Suprapubic skin (tissue), 4 donors: ENCODE data around the gene THAP3. TPM values are rescaled to one million over a fixed set of nuclear protein-coding genes. Genes with fewer than 3 reads are reported as not detected.

Experiments used
- DNase-seq, 2 donors: peaks; one replicate each; pipeline ENCODE4 v3.0.0-alpha.2; 2019; ENCODE audit warnings: low spot score in 2 of 2
- H3K27ac ChIP-seq: fragments of 200-600 bp; sonication (generic); one replicate; pipeline ENCODE4 v1.5.1; 2019
- H3K27me3 ChIP-seq: fragments of 200-600 bp; sonication (generic); one replicate; pipeline ENCODE4 v1.5.1; 2019
- H3K36me3 ChIP-seq: fragments of 200-600 bp; sonication (generic); one replicate; pipeline ENCODE4 v1.5.1; 2019
- H3K4me1 ChIP-seq: fragments of 200-600 bp; sonication (generic); one replicate; pipeline ENCODE4 v1.5.1; 2019
- H3K4me3 ChIP-seq: fragments of 200-600 bp; sonication (generic); one replicate; pipeline ENCODE4 v1.5.1; 2019; ENCODE audit warnings: mild to moderate bottlenecking
- H3K9me3 ChIP-seq: fragments of 200-600 bp; sonication (generic); one replicate; pipeline ENCODE4 v1.5.1; 2019
- EP300 ChIP-seq: sonication (generic); formaldehyde crosslinking; IDR thresholded peaks from one replicate; pipeline ENCODE4 v1.6.1; 2017; ENCODE audit warnings: antibody characterized with exemption
- POLR2A ChIP-seq, 2 donors: fragments of 450-650 bp; IDR thresholded peaks; one replicate each; pipeline ENCODE4 v1.6.1; 2017; ENCODE audit warnings: antibody characterized with exemption in 2 of 2, mild to moderate bottlenecking in 2 of 2, moderate library complexity in 2 of 2
- POLR2AphosphoS5 ChIP-seq, 3 donors: sonication (generic); formaldehyde crosslinking; IDR thresholded peaks; one replicate each; pipeline ENCODE4 v1.6.1; 2017; ENCODE audit warnings: antibody characterized with exemption in 3 of 3
- WGBS: methylation state at CpG from one replicate; pipeline ENCODE4 v1.1.5; 2018; 5-methylcytosine and 5-hydroxymethylcytosine counted together
- total RNA-seq, 4 donors: library from RNA; depleted of rRNA; stranded (reverse); fragments of >200 nt; gene quantifications; one replicate each; pipeline ENCODE4 v1.1.0, GENCODE V29; 2016
- TF ChIP-seq, protein P1 (sequence below), 2 donors: fragments of 200-600 bp in 1 of 2; fragments of 450-650 bp in 1 of 2; sonication (generic) in 1 of 2; IDR thresholded peaks; one replicate each; pipeline ENCODE4 v1.5.1; 2016 to 2019; ENCODE audit warnings: antibody characterized with exemption in 2 of 2, mild to moderate bottlenecking in 1 of 2, moderate library complexity in 1 of 2

Gene THAP3
- total RNA-seq, 4 donors from 2014 or later: 13.2 to 31.8 (median 24.8) TPM

DNA sequence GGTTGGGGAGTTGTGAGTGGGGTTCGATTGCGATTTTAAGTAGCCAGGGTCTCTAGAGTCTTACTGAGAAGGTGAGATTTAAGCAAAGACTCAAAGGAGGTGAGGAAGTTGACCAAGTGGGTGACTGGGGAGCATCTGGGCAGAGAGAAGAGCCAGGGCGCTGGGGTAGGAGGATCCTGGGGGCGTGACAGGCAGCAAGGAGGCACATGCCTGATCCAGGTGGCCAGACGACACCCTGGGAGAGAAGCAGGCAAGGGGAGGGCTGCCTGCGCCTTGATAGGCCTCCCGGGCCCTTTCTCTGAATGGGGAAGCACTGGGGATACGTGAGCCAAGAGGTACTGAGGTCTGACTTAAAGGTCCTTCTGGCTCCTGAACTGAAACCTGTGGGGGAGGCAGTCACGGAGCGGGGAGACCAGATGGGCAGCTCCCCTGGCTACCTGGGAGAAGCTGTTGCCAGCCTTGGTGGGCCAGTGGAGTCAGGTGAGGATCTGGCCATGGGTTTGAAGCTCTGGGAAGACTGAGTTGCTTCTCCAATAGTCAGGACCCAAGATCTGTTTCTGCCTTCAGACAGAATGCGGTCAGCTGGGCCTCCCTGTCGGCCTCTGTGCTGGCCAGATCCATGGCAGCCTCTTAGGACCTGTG lies 39.5 kb upstream of the THAP3 start:
- Histone ChIP-seq H3K4me1 (peaks cover 76% of the 10 kb centered on the region), H3K27ac (peak overlapping the region; percentile 13), H3K4me3 (no peak overlapping the region), H3K36me3 (peaks cover 25% of the 10 kb centered on the region), H3K27me3 (no peaks in the 10 kb centered on the region), H3K9me3 (no peaks in the 10 kb centered on the region)
- TF ChIP-seq POLR2A (IDR thresholded peaks at IDR 0.05): no peak
- TF ChIP-seq POLR2AphosphoS5 (IDR thresholded peaks at IDR 0.05): no peak
- TF ChIP-seq, protein P1, sequence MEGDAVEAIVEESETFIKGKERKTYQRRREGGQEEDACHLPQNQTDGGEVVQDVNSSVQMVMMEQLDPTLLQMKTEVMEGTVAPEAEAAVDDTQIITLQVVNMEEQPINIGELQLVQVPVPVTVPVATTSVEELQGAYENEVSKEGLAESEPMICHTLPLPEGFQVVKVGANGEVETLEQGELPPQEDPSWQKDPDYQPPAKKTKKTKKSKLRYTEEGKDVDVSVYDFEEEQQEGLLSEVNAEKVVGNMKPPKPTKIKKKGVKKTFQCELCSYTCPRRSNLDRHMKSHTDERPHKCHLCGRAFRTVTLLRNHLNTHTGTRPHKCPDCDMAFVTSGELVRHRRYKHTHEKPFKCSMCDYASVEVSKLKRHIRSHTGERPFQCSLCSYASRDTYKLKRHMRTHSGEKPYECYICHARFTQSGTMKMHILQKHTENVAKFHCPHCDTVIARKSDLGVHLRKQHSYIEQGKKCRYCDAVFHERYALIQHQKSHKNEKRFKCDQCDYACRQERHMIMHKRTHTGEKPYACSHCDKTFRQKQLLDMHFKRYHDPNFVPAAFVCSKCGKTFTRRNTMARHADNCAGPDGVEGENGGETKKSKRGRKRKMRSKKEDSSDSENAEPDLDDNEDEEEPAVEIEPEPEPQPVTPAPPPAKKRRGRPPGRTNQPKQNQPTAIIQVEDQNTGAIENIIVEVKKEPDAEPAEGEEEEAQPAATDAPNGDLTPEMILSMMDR (IDR thresholded peaks at IDR 0.05): no peak
- TF ChIP-seq EP300: no peak
- no peak for DNase-seq
- 68% methylated on average over 9 of the region's 12 CpGs for WGBS

DNA sequence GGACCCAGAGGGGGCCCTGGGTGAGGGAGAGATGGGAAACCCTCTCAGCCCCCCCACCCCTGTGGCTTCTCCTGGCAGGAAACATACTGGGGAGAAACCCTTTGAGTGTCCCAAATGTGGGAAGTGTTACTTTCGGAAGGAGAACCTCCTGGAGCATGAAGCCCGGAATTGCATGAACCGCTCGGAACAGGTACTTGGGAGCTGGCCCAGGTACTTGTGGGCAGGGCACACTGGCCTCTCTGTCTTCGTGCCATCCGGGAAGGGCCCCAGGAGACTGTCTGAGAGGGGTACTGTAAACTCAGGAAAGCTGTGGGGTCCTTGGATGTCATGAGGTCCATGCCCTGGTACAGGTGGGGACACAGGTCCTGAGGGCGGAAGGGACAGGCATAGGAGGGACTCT lies 38.8 kb upstream of the THAP3 start:
- Histone ChIP-seq H3K27ac (peak overlapping the region; percentile 13), H3K27me3 (no peaks in the 10 kb centered on the region), H3K9me3 (no peaks in the 10 kb centered on the region), H3K36me3 (peaks cover 32% of the 10 kb centered on the region), H3K4me1 (peaks cover 70% of the 10 kb centered on the region), H3K4me3 (no peak overlapping the region)
- TF ChIP-seq, protein P1 (IDR thresholded peaks at IDR 0.05): no peak
- TF ChIP-seq POLR2AphosphoS5 (IDR thresholded peaks at IDR 0.05) (no peak), EP300 (no peak), POLR2A (IDR thresholded peaks at IDR 0.05) (no peak)
- no peak for DNase-seq
- 71% methylated on average over 4 of the region's 7 CpGs for WGBS

DNA sequence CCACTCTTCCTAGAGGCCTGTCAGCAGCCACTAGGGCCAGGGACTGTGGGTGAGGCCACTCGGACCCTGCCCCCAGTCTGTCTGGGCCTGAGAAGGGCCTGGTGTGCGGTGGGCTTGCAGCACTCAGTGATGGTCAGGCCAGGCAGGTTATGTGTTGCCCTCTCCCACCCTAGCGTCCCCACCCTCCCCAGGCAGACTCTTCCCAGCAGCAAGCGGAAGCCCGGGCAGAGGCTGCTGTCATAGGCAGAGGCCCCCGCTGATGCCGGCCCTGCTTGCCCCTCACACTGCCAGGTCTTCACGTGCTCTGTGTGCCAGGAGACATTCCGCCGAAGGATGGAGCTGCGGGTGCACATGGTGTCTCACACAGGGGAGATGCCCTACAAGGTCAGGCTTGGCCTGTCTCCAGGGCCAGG lies 38.3 kb upstream of the THAP3 start:
- Histone ChIP-seq H3K9me3 (no peaks in the 10 kb centered on the region), H3K36me3 (peaks cover 35% of the 10 kb centered on the region), H3K27ac (no peak overlapping the region), H3K4me1 (peaks cover 64% of the 10 kb centered on the region), H3K4me3 (no peak overlapping the region), H3K27me3 (no peaks in the 10 kb centered on the region)
- TF ChIP-seq, protein P1 (IDR thresholded peaks at IDR 0.05): no peak
- TF ChIP-seq POLR2AphosphoS5 (IDR thresholded peaks at IDR 0.05) (no peak), POLR2A (IDR thresholded peaks at IDR 0.05) (no peak), EP300 (no peak)
- DNase-seq: no peak
- 67% methylated on average over 4 of the region's 11 CpGs for WGBS

DNA sequence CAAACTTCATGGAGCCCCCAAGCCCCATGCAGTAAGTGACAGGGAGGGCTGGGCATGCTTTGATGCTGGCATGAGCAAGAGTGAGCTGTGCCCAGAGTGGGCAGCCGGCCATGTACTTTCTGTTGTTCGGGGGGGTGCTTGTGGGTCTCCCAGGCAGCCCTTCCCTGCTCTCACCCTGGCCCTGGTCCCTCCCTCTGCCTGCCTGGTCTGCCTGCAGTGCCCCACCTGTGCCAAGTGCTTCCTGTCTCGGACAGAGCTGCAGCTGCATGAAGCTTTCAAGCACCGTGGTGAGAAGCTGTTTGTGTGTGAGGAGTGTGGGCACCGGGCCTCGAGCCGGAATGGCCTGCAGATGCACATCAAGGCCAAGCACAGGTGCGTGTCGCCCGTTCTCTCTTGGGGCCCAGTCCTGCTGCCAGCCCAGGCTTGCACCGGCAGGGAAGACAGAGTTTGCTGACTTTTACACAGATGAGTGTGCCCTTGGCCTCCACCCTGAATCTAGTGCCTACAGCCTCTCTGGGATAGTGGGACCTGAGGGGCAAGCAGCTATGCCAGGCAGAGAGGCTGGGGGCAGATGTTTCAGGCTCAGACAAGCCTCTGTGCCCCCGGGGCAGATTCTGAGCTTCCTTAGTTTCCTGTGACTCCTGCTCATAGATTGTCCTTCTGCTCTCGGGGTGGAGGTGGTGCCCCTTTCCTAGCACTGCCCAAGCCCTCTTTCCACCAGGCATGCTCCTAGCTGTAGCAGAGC lies 37.2 kb upstream of the THAP3 start:
- Histone ChIP-seq H3K27me3 (no peaks in the 10 kb centered on the region), H3K9me3 (no peaks in the 10 kb centered on the region), H3K4me1 (peaks cover 63% of the 10 kb centered on the region), H3K36me3 (peaks cover 45% of the 10 kb centered on the region), H3K4me3 (no peak overlapping the region), H3K27ac (peak overlapping the region; percentile 46)
- WGBS: 10% methylated on average over 9 of the region's 13 CpGs
- TF ChIP-seq, protein P1 (IDR thresholded peaks at IDR 0.05): no peak
- no peak for TF ChIP-seq POLR2A (IDR thresholded peaks at IDR 0.05)
- TF ChIP-seq POLR2AphosphoS5 (IDR thresholded peaks at IDR 0.05): no peak
- no peak for TF ChIP-seq EP300
- DNase-seq: no peak

DNA sequence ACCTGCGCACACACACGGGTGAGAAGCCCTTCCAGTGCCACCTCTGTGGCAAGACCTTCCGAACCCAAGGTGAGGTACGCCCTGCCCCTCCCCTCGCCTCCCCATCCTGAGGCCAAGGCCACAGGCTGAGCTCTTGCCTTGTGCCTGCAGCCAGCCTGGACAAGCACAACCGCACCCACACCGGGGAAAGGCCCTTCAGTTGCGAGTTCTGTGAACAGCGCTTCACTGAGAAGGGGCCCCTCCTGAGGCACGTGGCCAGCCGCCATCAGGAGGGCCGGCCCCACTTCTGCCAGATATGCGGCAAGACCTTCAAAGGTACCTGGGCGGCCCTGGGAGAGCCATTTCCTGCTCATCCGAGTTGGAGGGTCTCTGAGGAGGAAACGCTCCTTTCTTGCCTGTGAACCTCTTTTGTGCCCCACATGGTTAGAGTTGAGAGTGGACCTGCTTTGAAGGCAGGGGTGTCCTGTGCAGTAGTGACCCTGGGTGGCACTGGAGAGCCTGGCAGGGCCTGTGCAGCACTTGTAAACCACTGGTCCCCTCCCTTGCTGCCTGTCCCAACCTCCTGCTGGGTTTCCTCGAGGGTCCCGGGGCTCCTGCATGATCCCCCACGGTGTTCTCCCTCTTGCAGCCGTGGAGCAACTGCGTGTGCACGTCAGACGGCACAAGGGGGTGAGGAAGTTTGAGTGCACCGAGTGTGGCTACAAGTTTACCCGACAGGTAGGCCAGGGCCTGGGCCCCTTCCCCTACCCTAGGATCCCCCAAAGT lies 36.4 kb upstream of the THAP3 start:
- Histone ChIP-seq H3K27ac (peak overlapping the region; percentile 46), H3K4me3 (no peak overlapping the region), H3K27me3 (no peaks in the 10 kb centered on the region), H3K4me1 (peaks cover 60% of the 10 kb centered on the region), H3K36me3 (peaks cover 53% of the 10 kb centered on the region), H3K9me3 (no peaks in the 10 kb centered on the region)
- DNase-seq: no peak
- WGBS: 69% methylated on average over 7 of the region's 25 CpGs
- TF ChIP-seq EP300: no peak
- TF ChIP-seq POLR2AphosphoS5 (IDR thresholded peaks at IDR 0.05): no peak
- TF ChIP-seq, protein P1 (IDR thresholded peaks at IDR 0.05): no peak
- no peak for TF ChIP-seq POLR2A (IDR thresholded peaks at IDR 0.05)
